Cerebellar cortex (tissue), 1 donor: ENCODE data around the gene SLC25A25.
"Not testable (repeated sequence)": the region's sequence is repeated elsewhere in the genome, so short reads cannot be mapped to it uniquely, and the experiment has no call there.

Experiments
- DNase-seq: peaks from one replicate; pipeline ENCODE4 v3.0.0-alpha.2; 2015; ENCODE audit warnings: low spot score

Gene SLC25A25

DNA sequence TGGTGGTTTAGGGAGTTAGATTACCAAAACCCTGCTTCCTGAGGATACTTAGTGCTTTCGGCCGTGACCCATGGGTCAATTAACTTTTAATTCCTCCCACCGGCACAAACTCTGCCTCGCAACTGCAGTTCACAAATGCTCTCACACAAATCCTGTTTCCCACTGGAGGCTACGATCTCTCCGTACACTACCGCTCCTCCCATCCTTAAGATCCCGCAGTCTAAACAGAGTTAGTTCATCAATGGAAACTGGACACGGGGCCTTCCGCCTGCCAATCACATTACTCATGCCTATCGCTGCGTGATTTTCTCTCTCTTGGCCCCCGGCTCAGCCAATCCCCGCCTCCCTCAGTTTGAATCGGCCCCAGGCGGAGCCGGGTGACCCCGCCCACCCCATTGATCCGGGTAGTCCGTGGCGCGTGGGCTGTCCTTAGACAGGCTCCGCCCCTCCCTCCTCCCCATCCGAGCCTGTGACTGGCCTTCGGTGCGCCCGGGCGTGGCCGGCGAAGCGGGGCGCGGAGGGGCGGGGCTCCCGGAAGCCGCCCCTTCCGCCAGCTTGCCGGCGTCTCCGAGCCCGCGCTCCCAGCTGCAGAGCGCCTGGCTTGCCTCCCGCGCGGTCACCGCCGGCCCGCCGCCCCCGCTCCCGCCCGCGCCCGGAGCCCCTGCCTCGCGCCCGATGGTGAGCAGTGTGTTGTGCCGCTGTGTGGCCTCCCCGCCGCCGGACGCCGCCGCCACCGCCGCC lies at the start of gene SLC25A25:
TSS of gene SLC25A25 (plus strand) at position 588 of the 741 bp plus-strand sequence. CDS start at position 676, 88 bp downstream.
- DNase-seq, result peak; percentile 99

DNA sequence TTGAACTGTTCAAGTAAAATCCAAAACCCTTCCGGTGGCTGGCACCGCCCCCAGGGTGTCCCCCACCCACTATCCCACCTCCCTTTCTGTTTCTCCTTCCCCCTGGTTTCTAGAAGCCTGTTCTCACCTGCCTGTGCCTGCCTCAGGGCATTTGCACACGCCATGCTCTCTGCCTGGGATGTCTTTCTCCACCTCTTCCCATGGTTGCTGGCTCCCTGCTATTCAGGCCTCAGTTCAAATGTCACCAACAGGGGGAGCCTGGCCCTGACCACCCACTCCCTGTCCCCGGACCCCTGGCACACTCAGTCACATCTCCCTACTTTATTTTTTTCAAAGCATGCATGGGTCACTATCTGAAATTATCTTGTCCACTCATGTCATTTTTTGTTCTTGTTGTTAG lies 47.3 kb upstream of the SLC25A25 start:
- DNase-seq, result no peak

DNA sequence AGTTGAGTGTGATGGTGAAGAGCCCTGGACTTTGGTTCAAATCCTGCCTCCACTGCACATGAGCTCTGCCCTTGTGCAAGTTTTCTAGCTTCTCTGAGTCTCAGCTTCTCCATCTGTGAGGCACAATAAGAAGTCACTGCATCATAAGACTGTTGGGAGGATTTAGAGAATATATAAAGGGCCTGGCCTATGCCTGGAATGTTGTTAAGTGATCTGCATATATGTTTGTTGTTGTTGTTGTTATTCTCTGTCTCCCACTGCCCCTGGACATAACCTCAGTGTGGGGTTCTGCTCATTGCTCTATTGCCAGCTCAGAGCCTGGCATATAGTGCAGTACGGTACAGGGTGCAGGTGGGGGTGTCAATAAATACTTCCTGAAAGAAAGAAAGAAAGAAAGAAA lies 46.9 kb upstream of the SLC25A25 start:
- DNase-seq, result no peak

DNA sequence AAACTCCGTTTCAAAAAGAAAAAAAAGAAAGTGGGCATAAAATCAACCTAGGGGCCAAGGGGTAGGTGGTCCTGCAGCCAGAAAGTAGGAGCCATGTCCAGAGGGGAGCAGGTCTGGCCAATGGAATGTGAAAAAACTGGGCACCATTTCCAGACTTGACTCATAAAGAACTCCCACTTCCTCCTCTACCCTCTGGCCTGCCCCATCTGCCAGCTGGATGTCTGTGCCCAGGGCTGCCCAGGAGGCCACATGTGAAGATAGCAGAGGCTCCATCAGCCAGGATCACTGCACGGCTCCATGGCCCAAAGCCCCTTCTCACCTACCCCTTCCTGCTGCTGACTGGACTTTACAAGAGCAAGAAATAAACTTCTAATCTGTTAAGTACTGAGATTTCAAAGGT lies 45.1 kb upstream of the SLC25A25 start:
- DNase-seq, result no peak

DNA sequence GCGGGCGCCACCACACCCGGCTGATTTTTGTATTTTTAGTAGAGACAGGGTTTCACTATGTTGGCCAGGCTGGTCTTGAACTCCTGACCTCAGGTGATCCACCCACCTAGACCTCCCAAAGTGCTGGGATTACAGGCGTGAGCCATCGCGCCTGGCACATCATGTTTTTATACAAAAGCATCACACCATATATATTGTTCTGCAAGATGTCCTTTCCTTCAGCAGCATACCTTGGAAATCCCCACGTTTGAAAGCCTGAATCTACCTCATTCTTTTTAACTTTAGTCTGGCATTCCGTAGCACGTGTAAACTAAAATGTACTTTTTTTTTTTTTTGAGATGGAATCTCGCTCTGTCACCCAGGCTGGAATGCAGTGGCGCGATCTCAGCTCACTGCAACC lies 44.4 kb upstream of the SLC25A25 start:
- DNase-seq, result not testable (repeated sequence)

DNA sequence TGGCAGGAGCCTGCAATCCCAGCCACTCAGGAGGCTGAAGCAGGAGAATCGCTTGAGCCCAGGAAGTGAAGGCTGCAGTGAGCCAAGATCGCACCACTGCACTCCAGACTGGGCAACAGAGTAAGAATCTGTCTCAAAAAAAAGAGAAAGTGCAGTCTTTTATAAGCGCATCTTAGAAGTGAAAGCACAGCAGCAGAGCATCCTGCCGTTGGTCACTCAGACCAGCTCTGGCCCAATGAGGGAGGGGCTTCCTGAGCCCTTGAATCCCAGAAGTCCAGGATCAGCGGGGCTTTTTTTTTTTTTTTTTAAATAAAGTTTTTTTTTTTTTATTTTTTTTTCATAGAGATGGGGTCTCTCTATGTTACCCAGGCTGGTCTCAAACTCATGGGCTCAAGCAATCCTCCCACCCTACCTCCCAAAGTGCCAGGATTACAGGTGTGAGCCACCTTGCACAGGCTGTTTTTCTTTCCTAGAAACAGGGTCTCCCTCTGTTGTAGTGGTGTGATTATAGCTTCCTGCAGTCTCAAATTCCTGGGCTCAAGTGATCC lies 43.2 kb upstream of the SLC25A25 start:
- no peak for DNase-seq

DNA sequence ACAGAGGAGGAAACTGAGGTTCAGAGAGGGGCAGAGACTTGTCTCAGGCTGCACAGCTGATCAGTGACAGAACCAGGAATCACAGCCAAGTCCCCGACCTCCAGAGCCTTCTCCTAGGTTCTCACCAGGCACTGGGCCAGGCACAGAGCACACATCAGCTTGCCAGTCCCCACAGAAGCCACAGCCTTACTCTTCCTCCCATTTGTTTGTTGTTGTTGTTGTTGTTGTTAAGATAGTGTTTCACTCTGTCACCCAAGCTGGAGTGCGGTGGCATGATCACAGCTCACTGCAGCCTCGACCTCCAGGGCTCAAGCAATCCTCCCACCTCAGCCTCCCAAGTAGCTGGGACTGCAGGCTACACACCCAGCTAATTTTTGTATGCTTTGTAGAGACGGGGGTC lies 42.3 kb upstream of the SLC25A25 start:
- DNase-seq, result no peak

DNA sequence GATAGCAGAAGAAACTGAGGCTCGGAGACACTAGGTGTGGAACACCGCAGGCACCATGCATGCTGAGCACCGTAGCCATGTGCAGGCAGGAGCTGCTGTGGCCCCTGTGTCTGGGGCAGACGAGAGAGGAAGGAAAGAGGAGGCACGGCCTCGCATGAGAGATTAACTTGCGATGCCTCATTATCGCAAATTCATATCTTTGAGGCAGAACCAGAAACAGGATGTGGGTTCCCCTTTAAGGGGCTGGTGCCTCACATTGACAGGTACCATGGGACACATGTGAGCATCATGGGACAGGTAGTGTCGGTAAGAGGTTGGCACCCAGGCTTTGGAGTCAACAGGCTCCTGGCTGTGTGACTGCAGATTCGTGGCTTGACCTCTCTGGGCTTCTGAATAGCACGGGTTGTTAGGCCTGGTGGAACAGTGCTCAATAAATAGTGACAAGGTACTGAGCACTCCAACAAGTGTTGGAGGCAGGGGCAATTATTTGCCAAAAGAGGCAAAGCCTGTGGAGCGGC lies 41.7 kb upstream of the SLC25A25 start:
- DNase-seq, result no peak

DNA sequence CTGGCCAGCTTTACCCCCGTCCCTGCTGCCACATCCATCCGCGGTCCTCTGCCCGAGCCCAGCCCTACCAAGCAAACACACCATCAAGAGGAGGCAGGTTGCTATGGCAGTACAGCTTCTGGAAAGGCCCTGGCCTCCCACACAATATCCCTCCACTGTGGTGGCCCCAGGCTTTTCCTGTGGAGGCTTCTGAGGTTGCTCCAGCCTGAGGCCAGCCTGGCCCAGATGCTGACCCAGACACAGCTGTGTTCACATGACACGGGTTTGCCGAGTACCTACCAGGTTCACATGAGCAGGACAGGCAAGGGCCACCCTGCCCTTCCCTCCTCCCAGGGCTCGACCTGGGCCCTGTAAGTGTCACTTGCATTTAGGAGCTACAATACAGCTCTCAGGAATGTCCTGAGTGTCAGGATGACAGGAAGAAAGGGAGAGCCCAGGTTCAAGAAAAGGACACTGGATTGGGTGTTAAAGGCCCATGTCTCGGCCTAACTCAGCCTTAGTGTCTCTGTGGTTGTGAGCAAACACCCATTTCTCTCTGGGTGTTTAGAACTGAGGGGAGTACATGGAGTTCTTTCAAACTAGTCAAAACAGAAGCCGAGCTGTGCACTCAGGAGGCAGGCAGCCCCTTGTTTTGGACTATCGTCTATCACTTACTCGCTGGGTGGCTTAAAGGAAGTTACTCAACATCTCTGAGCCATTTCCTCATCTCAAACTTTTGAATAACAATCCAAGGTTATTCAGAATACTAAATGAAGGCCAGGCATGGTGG lies 41.1 kb upstream of the SLC25A25 start:
- no peak for DNase-seq

DNA sequence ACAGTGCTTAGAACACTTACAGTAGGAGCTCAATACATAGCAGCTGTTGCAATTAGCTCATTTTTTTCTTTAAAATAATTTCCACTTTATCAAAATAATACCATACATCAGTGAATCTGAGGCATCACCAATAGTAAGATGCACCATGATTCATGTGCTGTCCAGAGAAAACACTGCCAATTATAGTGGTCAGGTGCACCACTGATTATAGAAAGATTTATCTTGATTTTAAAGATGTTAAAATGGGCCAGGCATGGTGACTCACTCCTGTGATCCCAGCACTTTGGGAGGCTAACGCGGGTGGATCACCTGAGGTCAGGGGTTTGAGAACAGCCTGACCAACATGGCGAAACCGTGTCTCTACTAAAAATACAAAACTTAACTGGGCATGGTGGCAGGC lies 40.3 kb upstream of the SLC25A25 start:
- no peak for DNase-seq

DNA sequence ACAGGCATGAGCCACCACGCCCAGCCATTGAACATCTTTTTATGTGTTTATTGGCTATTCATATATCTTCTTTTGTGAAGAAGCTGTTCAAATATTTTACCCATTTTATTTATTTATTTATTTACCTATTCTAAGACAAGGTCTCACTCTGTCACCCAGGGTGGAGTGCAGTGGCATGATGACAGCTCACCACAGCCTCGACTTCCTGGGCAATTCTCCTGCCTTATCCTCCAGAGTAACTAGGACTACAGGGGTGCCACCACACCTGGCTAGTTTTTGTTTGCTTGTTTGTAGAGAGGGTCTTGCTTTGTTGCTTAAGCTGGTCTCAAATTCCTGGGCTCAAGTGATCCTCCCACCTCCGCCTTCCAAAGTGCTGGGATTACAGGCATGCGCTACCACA lies 34.4 kb upstream of the SLC25A25 start:
- DNase-seq, result no peak

DNA sequence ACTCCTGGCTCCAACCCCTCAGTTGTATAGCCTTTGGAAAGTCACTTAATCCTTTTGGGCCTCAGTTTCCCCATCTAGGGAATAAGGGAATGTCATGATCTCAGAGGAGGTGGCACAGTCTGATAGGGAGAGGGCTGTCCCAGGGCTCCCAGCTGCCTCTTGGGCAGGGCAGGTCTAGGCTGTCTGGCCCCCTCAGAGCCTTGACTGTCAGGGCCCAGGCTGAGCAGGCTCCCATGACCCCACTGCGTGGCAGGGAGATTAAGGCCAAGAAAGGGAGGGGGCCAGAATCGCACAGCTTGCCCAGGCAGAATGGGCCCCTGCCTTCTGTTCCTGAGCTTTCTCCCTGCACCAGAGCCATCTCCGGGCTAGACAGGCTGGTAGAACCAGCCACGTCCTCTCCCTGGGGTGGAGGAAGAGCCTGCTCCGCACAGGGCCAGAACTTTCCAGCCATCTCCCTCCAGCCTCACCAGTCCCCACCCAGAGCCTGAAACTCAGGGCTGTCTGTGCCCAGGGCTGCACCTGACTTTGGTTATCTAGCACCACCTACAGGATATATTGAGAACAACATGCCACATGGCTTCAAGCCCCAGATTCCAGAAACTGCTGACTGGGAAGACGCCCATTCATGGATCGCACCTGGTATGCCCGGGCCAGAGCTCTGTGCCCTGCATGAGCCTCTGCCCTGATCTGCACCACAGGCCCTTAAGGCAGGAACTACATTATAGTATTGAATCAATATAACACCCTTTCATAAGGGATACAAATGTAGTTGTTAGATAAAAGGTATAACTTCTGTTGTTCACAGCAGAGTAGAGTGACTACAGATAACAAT lies 33.0 kb upstream of the SLC25A25 start:
- peak; percentile 90 for DNase-seq

DNA sequence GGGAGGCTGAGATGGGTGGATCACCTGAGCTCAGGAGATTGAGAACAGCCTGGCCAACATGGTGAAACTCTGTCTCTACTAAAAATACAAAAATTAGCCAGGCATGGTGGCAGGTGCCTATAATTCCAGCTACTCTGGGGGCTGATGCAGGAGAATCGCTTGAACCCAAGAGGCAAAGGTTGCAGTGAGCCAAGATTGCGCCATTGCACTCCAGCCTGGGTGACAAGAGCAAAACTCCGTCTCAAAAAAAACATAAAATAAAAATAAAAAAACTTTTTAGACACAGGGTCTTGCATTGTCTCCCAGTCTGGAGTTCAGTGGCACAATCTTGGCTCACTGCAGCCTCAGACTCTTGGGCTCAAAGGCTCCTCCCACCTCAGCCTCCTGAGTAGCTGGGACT lies 31.5 kb upstream of the SLC25A25 start:
- DNase-seq, result not testable (repeated sequence)

DNA sequence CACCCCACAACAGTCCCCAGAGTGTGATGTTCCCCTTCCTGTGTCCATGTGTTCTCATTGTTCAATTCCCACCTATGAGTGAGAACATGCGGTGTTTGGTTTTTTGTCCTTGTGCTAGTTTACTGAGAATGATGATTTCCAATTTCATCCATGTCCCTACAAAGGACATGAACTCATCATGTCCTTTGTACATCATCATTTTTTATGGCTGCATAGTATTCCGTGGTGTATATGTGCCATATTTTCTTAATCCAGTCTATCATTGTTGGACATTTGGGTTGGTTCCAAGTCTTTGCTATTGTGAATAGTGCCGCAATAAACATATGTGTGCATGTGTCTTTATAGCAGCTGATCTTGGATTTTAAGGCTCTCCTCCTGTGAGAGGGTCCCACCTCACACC lies 27.2 kb upstream of the SLC25A25 start:
- DNase-seq, result not testable (repeated sequence)

DNA sequence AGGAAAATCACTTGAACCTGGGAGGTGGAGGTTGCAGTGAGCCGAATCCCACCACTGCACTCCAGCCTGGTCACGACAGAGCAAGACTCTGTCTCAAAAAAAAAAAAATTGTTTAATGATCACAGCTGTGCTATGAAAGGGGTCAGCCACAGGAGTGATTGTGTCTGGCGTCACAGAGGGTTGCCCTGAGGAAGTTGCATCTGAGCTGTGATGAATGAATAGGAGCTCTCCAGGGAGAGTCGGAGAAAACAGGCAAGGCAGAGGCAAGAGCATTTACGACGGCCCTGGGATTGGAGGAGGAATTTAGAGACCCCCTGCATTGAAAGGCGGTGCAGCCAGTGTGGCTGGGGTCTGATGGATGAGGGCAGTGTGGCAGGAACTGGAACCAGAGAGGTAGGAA lies 26.0 kb upstream of the SLC25A25 start:
- no peak for DNase-seq

DNA sequence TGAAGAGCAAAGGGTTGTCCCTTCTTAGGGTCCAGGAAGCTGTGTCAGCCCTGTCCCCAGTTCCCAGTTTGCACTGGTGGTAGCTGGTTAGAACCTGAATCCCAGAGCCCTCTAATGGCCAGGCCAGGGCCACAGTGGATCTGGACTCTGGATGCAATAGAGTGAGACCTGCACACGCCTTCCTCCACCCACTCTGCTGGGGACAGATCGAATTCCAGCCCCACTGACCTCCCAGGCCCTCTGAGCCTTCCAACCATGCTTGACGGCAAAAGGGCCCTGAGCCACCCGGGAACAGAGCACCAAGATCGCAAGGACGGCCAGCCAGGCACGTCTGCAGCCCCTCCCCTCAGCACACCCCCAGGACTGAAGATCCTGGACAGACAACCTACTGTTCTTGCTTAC lies 24.6 kb upstream of the SLC25A25 start:
- DNase-seq, result peak; percentile 22

DNA sequence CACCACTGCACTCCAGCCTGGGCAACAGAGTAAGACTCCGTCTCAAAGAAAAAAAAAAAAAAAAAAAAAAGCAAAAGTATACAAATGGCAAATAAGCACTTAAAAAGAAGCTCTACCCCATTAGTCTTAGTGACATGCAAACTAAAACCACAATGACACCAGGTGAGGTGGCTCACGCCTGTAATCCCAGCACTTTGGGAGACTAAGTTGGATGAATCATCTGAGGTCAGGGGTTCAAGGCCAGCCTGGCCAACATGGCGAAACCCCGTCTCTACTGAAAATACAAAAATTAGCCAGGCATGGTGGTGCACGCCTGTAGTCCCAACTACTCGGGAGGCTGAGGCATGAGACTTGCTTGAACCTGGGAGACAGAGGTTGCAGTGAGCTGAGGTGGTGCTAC lies 22.6 kb upstream of the SLC25A25 start:
- DNase-seq, result not testable (repeated sequence)

DNA sequence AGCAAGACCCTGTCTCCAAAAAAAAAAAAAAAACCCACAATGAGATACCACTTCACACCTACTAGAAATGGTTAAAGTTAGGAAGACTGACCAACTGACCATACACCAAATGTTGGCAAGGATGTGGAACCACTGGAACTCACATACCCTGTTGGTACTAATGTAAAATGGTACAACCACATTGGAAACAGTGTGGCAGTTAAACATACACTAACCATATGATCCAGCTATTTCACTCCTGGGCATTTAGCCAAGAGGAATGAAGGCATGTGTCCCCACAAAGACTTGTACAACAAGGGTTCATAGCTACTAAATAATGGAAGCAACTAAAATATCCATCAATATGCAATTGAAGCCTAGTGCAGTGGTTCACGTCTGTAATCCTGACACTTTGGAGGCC lies 22.2 kb upstream of the SLC25A25 start:
- DNase-seq, result no peak

DNA sequence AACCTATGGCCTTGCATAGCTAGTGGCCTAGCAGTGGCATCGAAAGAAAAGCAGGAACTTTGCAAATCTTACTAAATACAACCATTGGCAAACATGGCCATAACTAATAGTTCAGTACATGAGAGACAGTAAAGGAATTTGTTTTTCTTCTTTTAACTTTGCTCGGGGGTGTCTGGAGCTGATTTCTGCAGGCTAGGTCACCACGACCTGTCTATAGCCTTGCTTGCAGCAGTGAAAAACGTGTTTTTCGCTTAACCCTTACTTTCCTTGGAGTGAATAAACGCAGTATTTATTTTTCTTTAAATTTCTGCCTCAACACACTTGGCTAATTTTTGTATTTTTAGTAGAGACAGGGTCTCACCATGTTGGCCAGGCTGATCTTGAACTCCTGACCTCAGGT lies 20.8 kb upstream of the SLC25A25 start:
- no peak for DNase-seq

DNA sequence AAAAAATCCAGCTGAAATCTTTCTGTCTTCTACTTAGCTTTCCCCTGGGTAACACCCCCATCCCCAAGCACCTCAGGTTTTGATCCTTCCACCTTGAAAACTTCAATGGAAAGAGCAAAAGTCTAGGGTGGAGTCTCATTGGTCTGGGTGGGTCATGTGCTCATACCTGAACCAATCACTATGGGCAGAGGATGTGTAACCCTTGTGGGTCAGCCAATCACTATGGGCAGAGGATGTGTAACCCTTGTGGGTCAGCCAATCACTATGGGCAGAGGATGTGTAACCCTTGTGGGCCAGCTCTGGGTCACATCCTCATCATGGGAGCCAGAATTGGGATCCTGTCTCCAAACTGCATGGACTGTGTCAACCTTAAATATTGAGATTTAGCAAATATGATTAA lies 19.4 kb upstream of the SLC25A25 start:
- DNase-seq, result no peak

DNA sequence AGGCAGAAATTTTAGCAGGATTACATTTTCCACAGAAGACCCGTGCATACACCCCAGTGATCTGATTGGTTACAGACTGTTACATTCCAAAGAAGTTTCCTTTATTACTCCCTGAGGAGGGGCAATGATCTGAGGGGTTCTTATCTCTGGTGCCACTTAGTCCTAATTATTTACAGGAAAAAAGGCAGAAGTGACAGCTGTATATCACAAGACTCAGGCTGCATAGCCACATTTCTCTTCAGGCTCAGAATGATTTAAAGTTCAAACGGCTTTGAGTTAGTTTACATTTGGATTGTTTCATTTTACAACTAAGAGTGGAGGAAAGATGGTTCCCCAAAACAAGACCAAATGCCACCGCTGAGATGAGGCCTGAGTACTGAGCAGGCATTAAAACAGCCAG lies 18.2 kb upstream of the SLC25A25 start:
- no peak for DNase-seq
